GM18520 (cell line): ENCODE data around the gene PKP1.

Experiments used
- ATAC-seq: cut with Tn5 transposase; IDR thresholded peaks from one replicate; pipeline ENCODE4 v1.9.1; 2021; ENCODE audit not compliant: unreplicated experiment

Gene PKP1

GRCh38 chr1:201346987-201347386 is 63.7 kb downstream of the PKP1 start:
- no peak for ATAC-seq

- ATAC-seq = no peak
These were observed 64.3 kb downstream of the PKP1 start for GRCh38 chr1:201347498-201348210.

GRCh38 chr1:201348211-201348566 is 64.9 kb downstream of the PKP1 start:
- no peak for ATAC-seq

- no peak for ATAC-seq
These were observed 65.8 kb downstream of the PKP1 start for GRCh38 chr1:201349092-201349491.

GRCh38 chr1:201350361-201350725 is 67.0 kb downstream of the PKP1 start:
- no peak for ATAC-seq

GRCh38 chr1:201350884-201351283 is 67.6 kb downstream of the PKP1 start:
- no peak for ATAC-seq

- ATAC-seq = no peak
These were observed 68.3 kb downstream of the PKP1 start for GRCh38 chr1:201351617-201352016.

- no peak for ATAC-seq
These were observed 70.1 kb downstream of the PKP1 start for GRCh38 chr1:201353186-201353940.

- no peak for ATAC-seq
These were observed 71.0 kb downstream of the PKP1 start for GRCh38 chr1:201354151-201354900.

GRCh38 chr1:201354901-201355295 is 71.6 kb downstream of the PKP1 start:
- no peak for ATAC-seq

- ATAC-seq = no peak
These were observed 72.2 kb downstream of the PKP1 start for GRCh38 chr1:201355471-201355870.

GRCh38 chr1:201356236-201356635 is 72.9 kb downstream of the PKP1 start:
- ATAC-seq = no peak

GRCh38 chr1:201356701-201357100 is 73.4 kb downstream of the PKP1 start:
- no peak for ATAC-seq

- ATAC-seq = no peak
These were observed 73.9 kb downstream of the PKP1 start for GRCh38 chr1:201357211-201357610.

- no peak for ATAC-seq
These were observed 74.5 kb downstream of the PKP1 start for GRCh38 chr1:201357636-201358348.

GRCh38 chr1:201358596-201358995 is 75.3 kb downstream of the PKP1 start:
- no peak for ATAC-seq

GRCh38 chr1:201359031-201359872 is 75.9 kb downstream of the PKP1 start:
- no peak for ATAC-seq

GRCh38 chr1:201359873-201360210 is 76.5 kb downstream of the PKP1 start:
- ATAC-seq = no peak

GRCh38 chr1:201360486-201360885 is 77.2 kb downstream of the PKP1 start:
- ATAC-seq = no peak

GRCh38 chr1:201360901-201361651 is 77.8 kb downstream of the PKP1 start:
- no peak for ATAC-seq
